Activated CD4-positive, CD25-positive, alpha-beta regulatory T cell treated with anti-CD3 and anti-CD28 coated beads, Interleukin-2, amount 50 U/mL, for 24 hours (primary cell): ENCODE measurements around the gene EHBP1.

Source experiments
- ATAC-seq, 2 donors: fragments of 150-1000 bp; cut with Tn5 transposase; one replicate each; pipeline ENCODE4 v1.10.0; 2021; ENCODE audit warnings: mild to moderate bottlenecking in 1 of 2, moderate library complexity in 1 of 2

EHBP1 gene

GRCh38 chr2:62785216-62785615 is 79.7 kb downstream of the EHBP1 start:
- no peak for ATAC-seq

- ATAC-seq, result no peak
Observed at GRCh38 chr2:62785810-62786597, 80.5 kb downstream of the EHBP1 start.

- ATAC-seq, result no peak
Observed at GRCh38 chr2:62787386-62787785, 81.9 kb downstream of the EHBP1 start.

- ATAC-seq, result no peak
Observed at GRCh38 chr2:62789518-62789917, 84.0 kb downstream of the EHBP1 start.

GRCh38 chr2:62789918-62790317 is 84.4 kb downstream of the EHBP1 start:
- ATAC-seq, result no peak

GRCh38 chr2:62792408-62792807 is 86.9 kb downstream of the EHBP1 start:
- no peak for ATAC-seq

GRCh38 chr2:62793213-62793612 is 87.7 kb downstream of the EHBP1 start:
- ATAC-seq, result no peak

- ATAC-seq, result no peak
Observed at GRCh38 chr2:62794791-62795190, 89.3 kb downstream of the EHBP1 start.

GRCh38 chr2:62795341-62795740 is 89.8 kb downstream of the EHBP1 start:
- ATAC-seq, result no peak

- no peak for ATAC-seq
Observed at GRCh38 chr2:62797107-62797506, 91.6 kb downstream of the EHBP1 start.

- no peak for ATAC-seq
Observed at GRCh38 chr2:62800618-62801017, 95.1 kb downstream of the EHBP1 start.

- no peak for ATAC-seq
Observed at GRCh38 chr2:62801110-62801509, 95.6 kb downstream of the EHBP1 start.

- ATAC-seq, result no peak
Observed at GRCh38 chr2:62801814-62802523, 96.5 kb downstream of the EHBP1 start.

- no peak for ATAC-seq
Observed at GRCh38 chr2:62803961-62804360, 98.4 kb downstream of the EHBP1 start.

- no peak for ATAC-seq
Observed at GRCh38 chr2:62806231-62806630, 100.7 kb downstream of the EHBP1 start.

GRCh38 chr2:62808554-62808953 is 103.0 kb downstream of the EHBP1 start:
- ATAC-seq, result no peak

- no peak for ATAC-seq
Observed at GRCh38 chr2:62811086-62811485, 105.6 kb downstream of the EHBP1 start.

GRCh38 chr2:62811972-62812371 is 106.5 kb downstream of the EHBP1 start:
- no peak for ATAC-seq

GRCh38 chr2:62812921-62813825 is 107.7 kb downstream of the EHBP1 start:
- ATAC-seq, result no peak

GRCh38 chr2:62814123-62814522 is 108.6 kb downstream of the EHBP1 start:
- ATAC-seq, result no peak

- ATAC-seq, result no peak
Observed at GRCh38 chr2:62817348-62817747, 111.8 kb downstream of the EHBP1 start.

- ATAC-seq, result no peak
Observed at GRCh38 chr2:62817995-62818713, 112.6 kb downstream of the EHBP1 start.

- ATAC-seq, result no peak
Observed at GRCh38 chr2:62822549-62822948, 117.0 kb downstream of the EHBP1 start.
